HepG2 (cell line): ENCODE measurements around the gene DCST2. TPM values are rescaled to one million over a fixed set of nuclear protein-coding genes. Genes with fewer than 3 reads are reported as not detected.

ENCODE experiments used
- ARHGAP35 ChIP-seq: sonication (generic); formaldehyde crosslinking; IDR thresholded peaks from 2 replicates; pipeline ENCODE4 v1.9.0; 2022; ENCODE audit warnings: mild to moderate bottlenecking, inconsistent platforms, moderate library complexity, missing genetic modification reagents, borderline replicate concordance
- DRAP1 ChIP-seq: IDR thresholded peaks from 2 replicates; pipeline ENCODE4 v1.6.1; 2016; ENCODE audit warnings: missing genetic modification reagents, missing compliant biosample characterization
- HNF1B ChIP-seq: sonication (generic); formaldehyde crosslinking; IDR thresholded peaks from 2 replicates; pipeline ENCODE4 v1.5.1; 2020; ENCODE audit warnings: mild to moderate bottlenecking, moderate library complexity, missing genetic modification reagents
- KDM2A ChIP-seq: sonication (generic); formaldehyde crosslinking; IDR thresholded peaks from 2 replicates; pipeline ENCODE4 v1.4.0; 2020; ENCODE audit warnings: low read depth, missing genetic modification reagents, borderline replicate concordance
- KLF12 ChIP-seq: sonication (generic); formaldehyde crosslinking; IDR thresholded peaks from 2 replicates; pipeline ENCODE4 v1.4.0; 2020; ENCODE audit warnings: missing genetic modification reagents, borderline replicate concordance
- MEF2D ChIP-seq: sonication (generic); formaldehyde crosslinking; IDR thresholded peaks from 2 replicates; pipeline ENCODE4 v1.5.1; 2020; ENCODE audit warnings: mild to moderate bottlenecking, missing genetic modification reagents
- NPAS2 ChIP-seq: sonication (generic); formaldehyde crosslinking; IDR thresholded peaks from 2 replicates; pipeline ENCODE4 v1.8.0; 2022; ENCODE audit warnings: mild to moderate bottlenecking, missing genetic modification reagents, borderline replicate concordance
- NR2F2 ChIP-seq: IDR thresholded peaks from 2 replicates; pipeline ENCODE4 v1.6.1; 2012; ENCODE audit warnings: low read depth, inconsistent platforms, borderline replicate concordance
- POLR2AphosphoS5 ChIP-seq: IDR thresholded peaks from 2 replicates; pipeline ENCODE4 v1.6.1; 2012; ENCODE audit warnings: low read depth, low read length
- PRDM15 ChIP-seq: sonication (generic); formaldehyde crosslinking; IDR thresholded peaks from 2 replicates; pipeline ENCODE4 v1.4.0; 2020; ENCODE audit warnings: missing genetic modification reagents
- TARDBP ChIP-seq: sonication (generic); formaldehyde crosslinking; IDR thresholded peaks from 2 replicates; pipeline ENCODE4 v1.8.0; 2022; ENCODE audit warnings: mild to moderate bottlenecking, missing genetic modification reagents
- TBP ChIP-seq: sonication (generic); formaldehyde crosslinking; IDR thresholded peaks from 2 replicates; pipeline ENCODE4 v1.5.0; 2020; ENCODE audit warnings: missing genetic modification reagents
- TRIM22 ChIP-seq: fragments of 450-650 bp; IDR thresholded peaks from 2 replicates; pipeline ENCODE4 v1.6.1; 2017
- ZBTB46 ChIP-seq: sonication (generic); formaldehyde crosslinking; IDR thresholded peaks from 2 replicates; pipeline ENCODE4 v1.4.0; 2020; ENCODE audit warnings: mild to moderate bottlenecking, missing genetic modification reagents, borderline replicate concordance
- ZNF256 ChIP-seq: sonication (generic); formaldehyde crosslinking; conservative IDR thresholded peaks from 2 replicates; pipeline ENCODE4 v1.4.0; 2020; ENCODE audit warnings: missing genetic modification reagents
- ZNF549 ChIP-seq: sonication (generic); formaldehyde crosslinking; IDR thresholded peaks from 2 replicates; pipeline ENCODE4 v1.5.0; 2020; ENCODE audit warnings: missing genetic modification reagents
- polyA plus RNA-seq, 8 experiments: library from polyadenylated mRNA; depleted of rRNA in 3 of 8; stranded (reverse) in 7 of 8; unstranded in 1 of 8; fragments of >200 nt; fragmentation: Illumina TruSeq in 4 of 8; extraction: Trizol in 4 of 8; gene quantifications; 2 replicates each; pipeline versions ENCODE4 v1.2.1 to v1.2.3, GENCODE V29; 2011 to 2016; ENCODE audit warnings: low read depth in 4 of 8, missing spikeins in 1 of 8, mixed read lengths in 1 of 8; ENCODE audit not compliant: insufficient read depth in 1 of 8
- total RNA-seq, 5 experiments: library from RNA; depleted of rRNA; stranded (reverse); fragments of >200 nt; fragmentation: Illumina TruSeq; extraction: Trizol; gene quantifications; 2 replicates each; pipeline ENCODE4 v1.2.3, GENCODE V29; 2016; ENCODE audit warnings: low read depth in 1 of 5

DCST2 gene
- total and polyA plus RNA-seq, 2 of the 13 experiments (the other 11 are each of a cell fraction or from before 2014, with no cell fraction given) = 0.74 TPM; not detected in 1

- TF ChIP-seq HNF1B (CRISPR knock-in tag) (peak; percentile 71), ARHGAP35 (CRISPR knock-in tag) (no peak), NR2F2 (no peak), TBP (no peak), MEF2D (peak; percentile 45; the same call in 1 of the 2 replicates), ZNF256 (CRISPR knock-in tag) (peak; percentile 43; the same call in 1 of the 2 replicates), ZBTB46 (CRISPR knock-in tag) (peak; percentile 98), TRIM22 (no peak), POLR2AphosphoS5 (peak; percentile 76), TARDBP (CRISPR knock-in tag) (peak; percentile 86), KDM2A (CRISPR knock-in tag) (peak; percentile 85), ZNF549 (no peak), NPAS2 (CRISPR knock-in tag) (no peak), DRAP1 (CRISPR knock-in tag) (peak; percentile 58; the same call in 1 of the 2 replicates), PRDM15 (CRISPR knock-in tag) (peak; percentile 99), KLF12 (CRISPR knock-in tag) (peak; percentile 85; the same call in 1 of the 2 replicates)
These were observed 32.7 kb downstream of the DCST2 start (continued) for GRCh38 chr1:155000726-155001424.
